HEK293 (cell line): Measurements from ENCODE around the gene PDCD1LG2.

Source experiments
- CTCF ChIA-PET: fragments of 350-600 bp; formaldehyde crosslinking; extraction: SDS; loops from one replicate; lab custom pipeline; 2021; ENCODE audit warnings: antibody characterized with exemption; lab: Yijun Ruan, JAX
- POLR2A ChIA-PET: fragments of 300-600 bp; formaldehyde crosslinking; extraction: SDS; loops from one replicate; lab custom pipeline; 2020; ENCODE audit warnings: antibody characterized with exemption, inconsistent platforms; lab: Yijun Ruan, JAX
- H3K27ac ChIP-seq: fragments of 200-500 bp; sonication (Bioruptor generic); 2 replicates; pipeline ENCODE4 v1.5.1; 2014; ENCODE audit warnings: low read depth, low read length, control low read depth, inconsistent platforms; ENCODE audit errors: extremely low read depth
- H3K36me3 ChIP-seq, 2 experiments: fragments of 200-500 bp in 1 of 2; sonication (Bioruptor generic) in 1 of 2; 1 replicate in 1 of 2; 2 replicates in 1 of 2; pipeline ENCODE4 v1.5.1; 2014 to 2017; ENCODE audit warnings: inconsistent platforms in 2 of 2, low read length in 2 of 2; ENCODE audit not compliant: control insufficient read depth in 2 of 2, insufficient read depth in 1 of 2
- H3K4me1 ChIP-seq: fragments of 200-500 bp; sonication (Bioruptor generic); 2 replicates; pipeline ENCODE4 v1.5.1; 2014; ENCODE audit warnings: mild to moderate bottlenecking, low read length, inconsistent platforms; ENCODE audit not compliant: control insufficient read depth, insufficient read depth
- H3K4me3 ChIP-seq: 2 replicates; pipeline ENCODE4 v1.5.1; 2011; ENCODE audit warnings: low read depth, mild to moderate bottlenecking, control low read depth, low read length, moderate library complexity
- H3K9me3 ChIP-seq: fragments of 200-500 bp; sonication (Bioruptor generic); 2 replicates; pipeline ENCODE4 v1.5.1; 2014; ENCODE audit warnings: low read depth, low read length, inconsistent platforms; ENCODE audit not compliant: control insufficient read depth, insufficient read depth
- EGR2 ChIP-seq: fragments of 450-650 bp; formaldehyde crosslinking; IDR thresholded peaks from 2 replicates; pipeline ENCODE4 v1.5.1; 2016; ENCODE audit warnings: low read depth, missing biosample characterization, missing genetic modification characterization
- GFI1B ChIP-seq: fragments of 450-650 bp; formaldehyde crosslinking; IDR thresholded peaks from 2 replicates; pipeline ENCODE4 v1.5.1; 2016; ENCODE audit warnings: missing biosample characterization, missing genetic modification characterization
- GLIS2 ChIP-seq: fragments of 450-650 bp; formaldehyde crosslinking; IDR thresholded peaks from 2 replicates; pipeline ENCODE4 v1.5.1; 2016; ENCODE audit warnings: missing biosample characterization, missing genetic modification characterization
- KLF8 ChIP-seq: fragments of 450-650 bp; formaldehyde crosslinking; IDR thresholded peaks from 2 replicates; pipeline ENCODE4 v1.5.1; 2016; ENCODE audit warnings: missing biosample characterization, missing genetic modification characterization
- OSR2 ChIP-seq: fragments of 450-650 bp; formaldehyde crosslinking; IDR thresholded peaks from 2 replicates; pipeline ENCODE4 v1.5.1; 2016; ENCODE audit warnings: missing biosample characterization, missing genetic modification characterization
- SCRT2 ChIP-seq: fragments of 450-650 bp; formaldehyde crosslinking; IDR thresholded peaks from 2 replicates; pipeline ENCODE4 v1.5.1; 2016; ENCODE audit warnings: missing biosample characterization, missing genetic modification characterization
- WT1 ChIP-seq: fragments of 450-650 bp; formaldehyde crosslinking; IDR thresholded peaks from 2 replicates; pipeline ENCODE4 v1.5.1; 2016; ENCODE audit warnings: missing biosample characterization, missing genetic modification characterization
- ZFP37 ChIP-seq: fragments of 450-650 bp; formaldehyde crosslinking; IDR thresholded peaks from 2 replicates; pipeline ENCODE4 v1.5.1; 2016; ENCODE audit warnings: missing biosample characterization, missing genetic modification characterization
- ZNF121 ChIP-seq: fragments of 450-650 bp; formaldehyde crosslinking; IDR thresholded peaks from 2 replicates; pipeline ENCODE4 v1.5.1; 2016; ENCODE audit warnings: missing biosample characterization, missing genetic modification characterization
- ZNF2 ChIP-seq: fragments of 450-650 bp; formaldehyde crosslinking; IDR thresholded peaks from 2 replicates; pipeline ENCODE4 v1.5.1; 2016; ENCODE audit warnings: missing biosample characterization, missing genetic modification characterization
- ZNF211 ChIP-seq: fragments of 450-650 bp; formaldehyde crosslinking; IDR thresholded peaks from 2 replicates; pipeline ENCODE4 v1.5.1; 2016; ENCODE audit warnings: low read depth, missing biosample characterization, missing genetic modification characterization
- ZNF350 ChIP-seq: fragments of 450-650 bp; formaldehyde crosslinking; IDR thresholded peaks from 2 replicates; pipeline ENCODE4 v1.5.0; 2017; ENCODE audit warnings: missing biosample characterization, mild to moderate bottlenecking, missing genetic modification characterization
- ZNF626 ChIP-seq: fragments of 450-650 bp; sonication (Bioruptor Pico); formaldehyde crosslinking; IDR thresholded peaks from 2 replicates; pipeline ENCODE4 v1.5.1; 2018; ENCODE audit warnings: missing biosample characterization, missing genetic modification characterization, inconsistent platforms
- ZNF658 ChIP-seq: fragments of 450-650 bp; formaldehyde crosslinking; IDR thresholded peaks from 2 replicates; pipeline ENCODE4; 2016; ENCODE audit warnings: missing biosample characterization, missing genetic modification characterization
- ZNF701 ChIP-seq: fragments of 450-650 bp; formaldehyde crosslinking; IDR thresholded peaks from 2 replicates; pipeline ENCODE4 v1.5.1; 2016; ENCODE audit warnings: missing biosample characterization, missing genetic modification characterization
- TF ChIP-seq, protein P1 (sequence below): fragments of 450-650 bp; formaldehyde crosslinking; IDR thresholded peaks from 2 replicates; pipeline ENCODE4 v1.5.1; 2016; ENCODE audit warnings: missing biosample characterization, missing genetic modification characterization, low read depth
- TF ChIP-seq, protein P2 (sequence below): fragments of 450-650 bp; formaldehyde crosslinking; optimal IDR thresholded peaks from 2 replicates; pipeline ENCODE3; 2016; ENCODE audit warnings: missing biosample characterization, mild to moderate bottlenecking, missing genetic modification characterization
- TF ChIP-seq, protein P3 (sequence below): fragments of 450-650 bp; formaldehyde crosslinking; IDR thresholded peaks from 2 replicates; pipeline ENCODE4 v1.5.1; 2017; ENCODE audit warnings: missing biosample characterization, missing genetic modification characterization

The PDCD1LG2 gene

DNA sequence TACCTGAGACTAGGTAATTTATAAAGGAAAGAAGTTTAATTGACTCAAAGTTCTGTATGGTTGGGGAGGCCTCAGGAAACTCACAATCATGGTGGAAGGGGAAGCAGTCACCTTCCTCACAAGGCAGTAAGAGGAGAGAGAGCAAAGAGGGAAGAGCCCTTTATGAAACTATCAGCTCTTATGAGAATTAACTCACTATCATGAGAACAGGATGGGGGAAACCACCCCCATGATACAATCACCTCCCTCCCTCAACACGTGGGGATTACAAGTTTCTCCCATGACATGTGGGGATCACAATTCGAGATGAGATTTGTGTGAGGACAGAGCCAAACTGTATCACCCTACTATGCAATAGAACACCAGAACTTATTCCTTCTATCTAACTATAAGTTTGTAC lies 32.1 kb upstream of the PDCD1LG2 start (continued):
- TF ChIP-seq GFI1B (tag by site-specific recombination) (no peak), ZNF701 (no peak)
- TF ChIP-seq, protein P1, sequence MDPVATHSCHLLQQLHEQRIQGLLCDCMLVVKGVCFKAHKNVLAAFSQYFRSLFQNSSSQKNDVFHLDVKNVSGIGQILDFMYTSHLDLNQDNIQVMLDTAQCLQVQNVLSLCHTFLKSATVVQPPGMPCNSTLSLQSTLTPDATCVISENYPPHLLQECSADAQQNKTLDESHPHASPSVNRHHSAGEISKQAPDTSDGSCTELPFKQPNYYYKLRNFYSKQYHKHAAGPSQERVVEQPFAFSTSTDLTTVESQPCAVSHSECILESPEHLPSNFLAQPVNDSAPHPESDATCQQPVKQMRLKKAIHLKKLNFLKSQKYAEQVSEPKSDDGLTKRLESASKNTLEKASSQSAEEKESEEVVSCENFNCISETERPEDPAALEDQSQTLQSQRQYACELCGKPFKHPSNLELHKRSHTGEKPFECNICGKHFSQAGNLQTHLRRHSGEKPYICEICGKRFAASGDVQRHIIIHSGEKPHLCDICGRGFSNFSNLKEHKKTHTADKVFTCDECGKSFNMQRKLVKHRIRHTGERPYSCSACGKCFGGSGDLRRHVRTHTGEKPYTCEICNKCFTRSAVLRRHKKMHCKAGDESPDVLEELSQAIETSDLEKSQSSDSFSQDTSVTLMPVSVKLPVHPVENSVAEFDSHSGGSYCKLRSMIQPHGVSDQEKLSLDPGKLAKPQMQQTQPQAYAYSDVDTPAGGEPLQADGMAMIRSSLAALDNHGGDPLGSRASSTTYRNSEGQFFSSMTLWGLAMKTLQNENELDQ: no peak

DNA sequence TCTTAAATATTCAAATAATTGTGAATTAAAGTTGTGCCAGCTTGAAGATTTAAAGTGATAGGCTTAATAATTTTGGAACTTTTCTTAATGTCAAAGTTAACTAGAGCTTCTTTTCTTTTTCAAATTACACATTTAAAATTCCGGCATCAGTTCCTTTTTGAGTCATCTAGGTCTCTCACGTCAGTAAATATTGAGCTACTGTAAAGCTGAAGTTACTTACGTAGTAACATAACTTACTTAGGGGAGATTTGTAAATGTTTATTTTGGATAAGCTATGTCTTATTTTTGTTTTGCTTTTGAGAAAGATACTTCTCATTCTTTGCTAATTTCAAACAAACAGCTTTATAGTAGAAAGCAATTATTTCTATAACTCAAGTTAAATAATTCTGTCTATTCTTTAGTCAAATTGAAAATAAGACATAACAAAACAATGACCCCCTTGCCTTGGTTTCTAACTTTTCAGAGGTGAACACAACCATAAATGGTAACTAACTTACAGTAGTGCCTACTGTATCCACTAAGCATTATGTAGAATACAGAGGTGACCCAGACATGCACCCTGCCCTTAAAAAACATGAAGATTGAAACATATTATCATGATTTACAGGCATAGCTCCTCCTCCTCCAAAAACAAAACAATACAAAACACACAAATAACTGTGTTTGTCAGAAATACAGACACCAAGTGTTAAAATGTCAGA lies 30.2 kb upstream of the PDCD1LG2 start:
- H3K9me3 ChIP-seq: no peaks in the 10 kb centered on the region
- no peak for TF ChIP-seq KLF8
- TF ChIP-seq EGR2: no peak
- no peak for TF ChIP-seq OSR2 (tag by site-specific recombination)
- TF ChIP-seq, protein P2, sequence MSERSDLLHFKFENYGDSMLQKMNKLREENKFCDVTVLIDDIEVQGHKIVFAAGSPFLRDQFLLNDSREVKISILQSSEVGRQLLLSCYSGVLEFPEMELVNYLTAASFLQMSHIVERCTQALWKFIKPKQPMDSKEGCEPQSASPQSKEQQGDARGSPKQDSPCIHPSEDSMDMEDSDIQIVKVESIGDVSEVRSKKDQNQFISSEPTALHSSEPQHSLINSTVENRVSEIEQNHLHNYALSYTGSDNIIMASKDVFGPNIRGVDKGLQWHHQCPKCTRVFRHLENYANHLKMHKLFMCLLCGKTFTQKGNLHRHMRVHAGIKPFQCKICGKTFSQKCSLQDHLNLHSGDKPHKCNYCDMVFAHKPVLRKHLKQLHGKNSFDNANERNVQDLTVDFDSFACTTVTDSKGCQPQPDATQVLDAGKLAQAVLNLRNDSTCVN (tag by site-specific recombination): no peak
- TF ChIP-seq GLIS2: no peak
- no peak for TF ChIP-seq SCRT2 (tag by site-specific recombination)
- no peak for TF ChIP-seq ZNF658 (tag by site-specific recombination)
- no peak overlapping the region for H3K27ac ChIP-seq
- H3K36me3 ChIP-seq: no peaks in the 10 kb centered on the region
- H3K4me3 ChIP-seq: no peak overlapping the region
- no peaks in the 10 kb centered on the region for H3K4me1 ChIP-seq
- ChIA-PET POLR2A (no interaction called here), CTCF (interaction anchor here (0.6 to 1.1 kb wide), 4 partner anchors 16 to 634 kb away, joined by 3 read pairs; no protein-coding TSS in a partner anchor)

DNA sequence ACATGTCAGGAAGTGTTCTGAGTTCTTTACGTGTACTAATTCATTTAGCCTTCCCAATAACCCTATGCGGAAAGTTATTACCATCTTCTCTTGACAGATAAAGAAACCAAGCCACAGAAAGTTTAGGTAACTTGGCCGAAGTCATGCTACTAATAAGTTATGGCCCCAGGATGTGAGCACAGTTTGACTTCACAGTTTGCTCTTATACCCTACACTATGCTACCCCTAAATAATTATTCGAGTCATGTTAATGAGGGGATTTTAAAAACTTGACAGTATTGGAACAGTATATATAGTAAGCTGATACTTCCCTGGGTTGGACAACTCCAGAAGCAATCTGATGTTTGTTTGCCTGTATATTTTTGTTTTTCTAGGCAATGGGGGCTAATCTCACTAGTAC lies 29.4 kb upstream of the PDCD1LG2 start:
- POLR2A ChIA-PET: no interaction called here

More for the DNA sequence above, 29.4 kb upstream of the PDCD1LG2 start:
- Histone ChIP-seq H3K27ac (no peak overlapping the region), H3K4me3 (no peak overlapping the region), H3K9me3 (no peaks in the 10 kb centered on the region), H3K36me3 (no peaks in the 10 kb centered on the region), H3K4me1 (no peaks in the 10 kb centered on the region)
- TF ChIP-seq ZNF350: no peak
- TF ChIP-seq ZNF2 (tag by site-specific recombination): no peak
- TF ChIP-seq WT1 (tag by site-specific recombination): no peak
- no peak for TF ChIP-seq ZNF211
- TF ChIP-seq ZNF626: no peak
- TF ChIP-seq ZNF121 (tag by site-specific recombination): no peak
- TF ChIP-seq ZFP37 (tag by site-specific recombination): no peak
- TF ChIP-seq, protein P3, sequence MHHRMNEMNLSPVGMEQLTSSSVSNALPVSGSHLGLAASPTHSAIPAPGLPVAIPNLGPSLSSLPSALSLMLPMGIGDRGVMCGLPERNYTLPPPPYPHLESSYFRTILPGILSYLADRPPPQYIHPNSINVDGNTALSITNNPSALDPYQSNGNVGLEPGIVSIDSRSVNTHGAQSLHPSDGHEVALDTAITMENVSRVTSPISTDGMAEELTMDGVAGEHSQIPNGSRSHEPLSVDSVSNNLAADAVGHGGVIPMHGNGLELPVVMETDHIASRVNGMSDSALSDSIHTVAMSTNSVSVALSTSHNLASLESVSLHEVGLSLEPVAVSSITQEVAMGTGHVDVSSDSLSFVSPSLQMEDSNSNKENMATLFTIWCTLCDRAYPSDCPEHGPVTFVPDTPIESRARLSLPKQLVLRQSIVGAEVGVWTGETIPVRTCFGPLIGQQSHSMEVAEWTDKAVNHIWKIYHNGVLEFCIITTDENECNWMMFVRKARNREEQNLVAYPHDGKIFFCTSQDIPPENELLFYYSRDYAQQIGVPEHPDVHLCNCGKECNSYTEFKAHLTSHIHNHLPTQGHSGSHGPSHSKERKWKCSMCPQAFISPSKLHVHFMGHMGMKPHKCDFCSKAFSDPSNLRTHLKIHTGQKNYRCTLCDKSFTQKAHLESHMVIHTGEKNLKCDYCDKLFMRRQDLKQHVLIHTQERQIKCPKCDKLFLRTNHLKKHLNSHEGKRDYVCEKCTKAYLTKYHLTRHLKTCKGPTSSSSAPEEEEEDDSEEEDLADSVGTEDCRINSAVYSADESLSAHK (tag by site-specific recombination): no peak
- CTCF ChIA-PET: interaction anchor here (0.9 to 1.1 kb wide), 2 partner anchors 17 to 50 kb away, joined by 3 read pairs; no protein-coding TSS in a partner anchor
